Measurements from ENCODE around the gene NEK5.
"Not testable (repeated sequence)": the region's sequence is repeated elsewhere in the genome, so short reads cannot be mapped to it uniquely, and the experiment has no call there.

Gene NEK5

DNA sequence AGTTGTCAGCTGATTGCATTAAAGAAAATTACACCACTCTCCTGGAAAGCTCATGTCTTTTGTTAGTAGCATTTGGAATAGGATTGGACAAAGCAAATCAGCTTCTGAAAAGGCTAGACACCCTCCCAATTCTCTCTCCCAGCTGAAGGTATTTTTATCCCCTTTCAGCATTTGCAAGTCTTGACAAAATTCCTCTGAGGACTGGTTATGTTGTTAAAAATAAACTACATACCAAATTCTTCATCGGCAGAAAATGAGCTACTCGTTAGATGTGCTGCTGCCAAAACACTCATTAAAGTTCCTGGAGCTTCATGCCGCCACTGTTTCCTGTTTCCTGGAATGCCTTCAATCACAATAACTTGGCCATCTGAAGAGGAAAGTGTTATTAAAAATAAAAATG lies 67.3 kb downstream of the NEK5 start:
- DNase-seq (ENCODE audit: low spot score) = no peak

DNA sequence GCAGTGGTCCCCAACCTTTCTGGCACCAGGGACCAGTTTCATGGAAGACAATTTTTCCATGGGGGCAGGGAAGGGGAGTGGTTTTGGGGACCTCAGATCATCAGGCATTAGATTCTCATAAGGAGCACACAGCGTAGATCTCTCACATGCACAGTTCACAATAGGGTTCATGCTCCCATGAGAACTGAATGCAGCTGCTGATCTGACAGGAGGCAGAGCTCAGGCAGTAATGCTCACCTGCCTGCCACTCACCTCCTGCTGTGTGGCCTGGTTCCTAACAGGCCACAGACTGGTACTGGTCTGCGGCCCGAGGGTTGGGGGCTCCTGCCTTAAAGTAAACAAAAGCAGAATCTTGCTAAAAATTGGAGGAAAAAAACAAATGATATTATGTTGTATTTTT lies 67.8 kb downstream of the NEK5 start:
- not testable (repeated sequence) for DNase-seq (ENCODE audit: low spot score)

DNA sequence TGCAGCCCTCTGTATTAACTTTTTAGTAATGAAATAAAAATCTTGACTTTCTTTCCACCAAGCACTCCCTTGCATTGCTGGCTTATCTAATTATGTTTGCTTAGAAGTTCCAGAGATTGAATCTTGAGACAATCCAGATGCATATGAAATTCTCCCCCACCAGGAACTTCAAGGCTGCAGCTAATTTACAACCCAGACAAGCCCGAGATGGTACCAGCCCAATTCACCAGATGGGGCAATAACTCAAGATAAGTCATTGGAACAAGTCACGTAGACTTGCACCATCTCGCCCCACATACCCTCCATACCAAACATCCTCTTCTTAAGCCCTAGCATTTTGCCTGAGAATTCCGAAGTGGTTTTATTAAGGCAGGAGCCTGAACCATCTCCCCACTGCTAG lies 75.4 kb downstream of the NEK5 start:
- no peak for DNase-seq (ENCODE audit: low spot score)

DNA sequence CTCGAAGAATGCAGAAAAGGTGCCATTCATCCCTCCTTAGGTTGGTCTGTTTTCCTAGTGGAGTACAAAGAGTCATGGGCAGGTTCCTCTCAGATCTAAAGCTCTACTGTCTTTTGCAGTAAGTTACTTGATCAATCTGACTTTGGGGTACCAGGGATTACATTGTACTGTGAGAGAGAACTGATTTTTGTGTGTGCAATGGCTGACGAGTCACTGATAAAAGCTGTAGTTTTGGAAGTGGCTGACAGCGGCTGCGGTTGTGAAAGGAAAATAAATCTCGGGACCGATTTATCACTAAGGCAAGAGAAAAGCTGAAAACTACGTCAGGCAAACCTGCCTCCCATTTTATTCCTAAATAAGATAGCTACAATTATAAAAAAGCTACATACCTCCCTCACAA lies 77.5 kb downstream of the NEK5 start:
- DNase-seq (ENCODE audit: low spot score) = no peak

DNA sequence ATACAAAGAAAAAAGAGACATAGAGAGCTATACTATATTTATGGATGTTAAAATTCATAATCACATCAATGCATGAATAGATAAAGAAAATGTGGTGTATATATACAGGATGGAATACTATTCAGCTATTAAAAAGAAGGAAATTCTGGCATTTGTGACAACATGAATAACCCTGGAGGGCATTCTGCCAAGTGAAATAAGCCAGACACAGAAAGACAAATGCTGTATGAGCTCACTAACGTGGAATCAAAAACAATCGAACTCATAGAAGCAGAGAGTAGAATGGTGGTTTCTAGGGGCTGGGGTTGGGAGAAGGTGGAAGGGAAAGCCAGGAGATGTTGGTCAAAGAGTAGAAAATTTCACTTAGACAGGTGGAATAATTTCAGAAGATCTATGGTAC lies 80.4 kb downstream of the NEK5 start:
- no peak for DNase-seq (ENCODE audit: low spot score)

DNA sequence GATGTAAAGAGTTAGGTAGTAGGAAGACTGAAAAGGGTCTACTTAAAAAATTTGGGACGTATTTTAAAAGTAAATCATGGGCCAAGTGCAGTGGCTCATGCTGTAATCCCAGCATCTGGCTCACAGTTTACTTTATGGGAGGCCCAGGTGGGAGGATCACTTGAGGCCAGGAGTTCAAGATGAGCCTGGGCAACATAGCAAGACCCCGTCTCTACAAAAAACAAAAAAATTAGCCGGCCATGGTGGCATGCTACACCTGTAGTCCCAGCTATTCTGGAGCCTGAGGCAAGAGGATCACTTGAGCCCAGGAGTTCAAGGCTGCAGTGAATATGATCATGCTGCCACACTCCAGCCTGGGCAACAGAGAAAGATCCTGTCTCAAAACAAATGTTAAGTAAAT lies 81.4 kb downstream of the NEK5 start:
- no peak for DNase-seq (ENCODE audit: low spot score)

DNA sequence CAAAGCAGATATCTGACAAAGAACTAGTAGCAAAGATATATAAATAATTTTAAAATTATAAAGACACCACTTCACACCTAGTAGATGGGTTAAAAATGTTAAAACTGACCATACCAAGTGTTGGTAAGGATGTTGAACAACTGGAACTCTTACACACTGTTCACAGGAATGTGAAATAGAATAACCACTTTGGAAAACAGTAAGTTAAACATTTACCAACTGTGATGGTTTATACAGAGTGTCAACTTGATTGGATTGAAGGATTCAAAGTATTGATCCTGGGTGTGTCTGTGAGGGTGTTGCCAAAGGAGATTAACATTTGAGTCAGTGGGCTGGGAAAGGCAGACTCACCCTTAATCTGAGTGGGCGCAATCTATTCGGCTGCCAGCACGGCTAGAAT lies 85.2 kb downstream of the NEK5 start:
- no peak for DNase-seq (ENCODE audit: low spot score)

DNA sequence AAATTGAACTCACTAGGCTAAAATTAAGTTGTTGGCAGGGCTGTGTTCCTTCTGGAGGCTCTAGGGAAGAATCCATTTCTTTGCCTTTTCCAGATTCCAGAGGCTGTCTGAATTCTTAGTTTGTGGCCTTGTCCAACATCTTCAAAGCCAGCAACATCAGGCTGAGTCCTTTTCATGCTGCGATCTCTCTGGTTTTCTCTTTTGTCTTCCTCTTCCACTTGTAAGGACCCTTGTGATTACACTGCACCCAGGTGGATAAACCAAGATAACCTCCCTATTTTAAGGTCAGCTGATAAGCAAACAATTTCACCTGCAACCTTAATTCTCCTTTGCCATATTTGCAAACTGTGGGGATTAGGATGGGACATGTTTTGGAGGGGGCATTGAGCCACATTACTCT lies 92.8 kb downstream of the NEK5 start:
- no peak for DNase-seq (ENCODE audit: low spot score)

DNA sequence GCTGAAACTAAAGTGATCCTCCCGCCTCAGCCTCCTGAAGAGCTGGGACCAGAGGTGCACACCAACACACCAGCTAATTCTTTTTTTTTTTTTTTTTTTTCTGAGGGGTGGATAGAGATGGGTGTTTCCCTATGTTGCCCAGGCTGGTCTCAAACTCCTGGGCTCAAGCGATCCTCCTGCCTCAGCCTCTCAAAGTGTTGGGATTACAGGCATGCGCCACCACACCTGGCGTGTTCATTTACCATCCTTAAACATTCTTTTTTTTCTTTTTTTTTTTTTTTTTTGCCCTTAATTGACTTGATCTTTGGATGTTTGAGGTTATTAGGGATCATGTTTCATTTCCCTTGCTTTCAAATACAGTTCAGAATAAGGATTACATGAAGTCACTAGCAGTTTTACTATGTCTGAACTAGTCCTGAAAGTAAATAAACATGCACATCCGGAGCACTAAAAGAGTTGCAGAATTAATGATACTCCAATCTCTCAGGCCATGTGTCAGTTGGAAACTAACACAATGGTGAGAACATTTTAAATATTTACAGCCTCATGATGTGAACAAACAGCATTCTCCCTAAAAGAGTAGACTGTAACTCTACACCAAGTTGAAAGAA lies 94.2 kb downstream of the NEK5 start:
- no peak for DNase-seq (ENCODE audit: low spot score)

DNA sequence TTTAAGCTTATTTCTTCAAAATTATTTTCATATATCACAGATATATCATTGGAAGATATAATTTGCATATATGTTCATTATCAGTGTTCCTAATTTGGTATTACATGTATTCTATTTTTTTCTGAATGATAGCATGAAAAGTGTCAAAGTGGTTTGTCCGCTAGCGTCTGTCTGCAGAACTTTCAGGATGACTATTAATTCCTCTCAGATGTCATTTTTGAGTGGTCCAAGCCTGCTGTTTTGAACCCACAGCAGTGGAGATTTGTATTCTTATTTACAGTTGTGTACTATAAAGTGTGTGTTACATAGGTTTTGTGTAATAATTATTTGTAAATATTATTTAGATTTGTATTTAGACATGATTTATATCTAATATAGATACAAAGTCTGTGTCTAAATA lies 95.8 kb downstream of the NEK5 start:
- no peak for DNase-seq (ENCODE audit: low spot score)

DNA sequence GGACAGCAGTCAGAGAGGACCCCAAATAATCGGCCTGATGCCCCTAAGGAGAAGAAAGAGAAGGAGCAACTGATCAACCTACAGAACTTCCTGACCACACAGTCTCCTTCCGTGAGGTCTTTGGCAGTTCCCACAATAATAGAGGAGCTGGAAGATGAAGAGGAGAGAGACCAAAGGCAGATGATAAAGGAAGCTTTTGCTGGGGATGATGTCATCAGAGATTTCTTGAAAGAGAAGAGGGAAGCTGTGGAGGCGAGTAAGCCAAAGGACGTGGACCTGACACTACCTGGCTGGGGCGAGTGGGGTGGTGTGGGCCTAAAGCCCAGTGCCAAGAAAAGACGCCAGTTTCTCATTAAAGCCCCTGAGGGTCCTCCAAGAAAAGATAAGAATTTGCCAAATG lies 98.5 kb downstream of the NEK5 start:
- DNase-seq (ENCODE audit: low spot score) = not testable (repeated sequence)

DNA sequence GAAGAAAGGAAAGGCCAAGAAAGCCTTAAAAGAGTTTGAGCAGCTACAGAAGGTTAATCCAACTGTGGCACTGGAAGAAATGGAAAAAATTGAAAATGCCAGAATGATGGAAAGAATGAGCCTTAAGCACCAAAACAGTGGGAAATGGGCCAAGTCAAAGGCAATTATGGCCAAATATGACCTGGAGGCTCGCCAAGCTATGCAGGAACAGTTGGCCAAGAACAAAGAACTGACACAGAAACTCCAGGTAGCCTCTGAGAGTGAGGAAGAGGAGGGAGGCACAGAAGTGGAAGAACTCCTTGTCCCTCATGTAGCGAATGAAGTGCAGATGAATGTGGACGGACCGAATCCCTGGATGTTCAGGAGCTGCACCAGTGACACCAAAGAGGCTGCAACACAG lies 99.3 kb downstream of the NEK5 start:
- no peak for DNase-seq (ENCODE audit: low spot score)

DNA sequence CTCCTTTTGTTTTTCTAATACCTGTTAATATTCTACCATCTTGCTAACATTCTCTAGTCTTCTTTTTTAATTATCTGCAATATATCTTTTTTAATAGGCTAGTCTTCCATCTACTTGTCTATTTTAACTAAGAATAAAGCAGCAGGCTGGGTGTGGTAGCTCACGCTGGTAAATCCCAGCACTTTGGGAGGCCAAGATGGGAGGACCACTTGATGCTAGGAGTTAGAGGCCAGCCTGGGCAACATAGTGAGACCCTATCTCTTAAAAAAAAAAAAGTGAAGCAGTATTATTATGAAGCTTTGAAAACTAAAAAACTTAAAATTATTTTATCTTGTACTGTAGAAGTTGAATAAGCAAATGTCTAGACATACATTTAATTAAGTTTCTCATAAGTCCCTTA lies 101.0 kb downstream of the NEK5 start:
- no peak for DNase-seq (ENCODE audit: low spot score)

DNA sequence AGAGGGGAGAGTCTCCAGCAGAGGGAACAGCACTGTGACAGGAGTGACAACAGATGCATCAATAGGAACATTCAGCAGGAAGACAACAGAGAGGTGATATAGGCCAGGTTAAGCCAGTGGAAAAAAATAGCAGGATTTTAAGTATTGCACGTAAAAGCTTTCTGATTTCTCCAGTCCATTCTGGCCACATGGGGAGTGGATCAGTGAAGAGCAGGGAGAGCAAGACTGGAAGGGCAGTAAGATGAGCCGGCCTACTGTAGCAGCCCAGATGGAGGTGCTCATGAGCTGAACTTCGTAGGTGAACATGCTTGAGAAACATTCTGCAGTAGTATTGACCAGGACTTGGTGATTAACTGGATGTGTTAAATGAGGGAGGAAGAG lies 102.6 kb downstream of the NEK5 start:
- no peak for DNase-seq (ENCODE audit: low spot score)

DNA sequence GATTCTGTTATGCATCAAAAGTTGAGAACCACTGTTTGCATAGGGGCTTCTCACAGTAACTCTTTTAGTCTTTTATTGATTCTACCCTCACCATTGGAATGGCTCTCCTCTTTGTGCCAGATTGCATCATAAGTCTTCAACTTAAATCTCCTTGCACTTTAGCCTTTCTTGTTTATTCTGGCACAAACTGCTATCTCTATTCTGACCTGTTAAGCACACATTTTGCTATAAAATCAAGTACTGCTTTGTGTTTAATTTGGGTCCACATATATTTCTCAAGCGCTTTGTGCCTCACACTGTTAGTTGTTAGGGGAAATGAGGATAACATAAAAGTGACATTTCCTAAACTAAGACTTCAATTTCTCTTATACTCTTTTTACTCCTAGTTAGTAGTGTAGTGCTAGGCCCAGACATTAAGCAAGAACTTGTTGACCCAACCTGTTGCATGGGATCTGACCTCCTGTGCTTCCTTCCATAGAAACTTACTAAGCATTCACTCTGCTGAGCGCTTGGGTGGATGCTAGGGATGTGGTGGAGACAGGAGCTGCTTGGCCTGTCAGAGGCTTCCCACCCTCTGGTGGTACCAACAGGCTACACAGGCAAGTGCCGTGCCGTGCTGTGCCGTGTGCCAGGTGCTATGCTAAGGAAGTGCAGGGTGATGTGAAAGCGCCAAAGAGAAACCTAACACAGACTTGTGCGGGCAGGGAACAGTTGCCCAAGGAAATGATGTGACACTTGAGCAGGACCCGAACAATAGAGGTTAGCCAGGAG lies 103.2 kb downstream of the NEK5 start:
- no peak for DNase-seq (ENCODE audit: low spot score)

DNA sequence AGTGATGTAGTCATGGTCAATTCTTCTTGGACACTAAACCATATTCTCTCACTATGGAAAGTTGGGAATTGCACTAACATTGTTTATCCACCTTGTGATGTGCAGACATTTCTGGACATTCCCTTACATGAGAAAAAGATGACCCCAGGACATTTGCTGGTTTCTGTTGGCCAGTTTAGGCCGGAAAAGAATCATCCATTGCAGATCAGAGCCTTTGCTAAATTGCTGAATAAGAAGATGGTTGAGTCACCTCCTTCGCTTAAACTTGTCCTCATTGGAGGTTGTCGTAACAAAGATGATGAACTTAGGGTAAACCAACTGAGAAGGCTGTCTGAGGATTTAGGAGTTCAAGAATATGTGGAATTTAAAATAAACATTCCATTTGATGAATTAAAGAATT lies 104.4 kb downstream of the NEK5 start, which contains the start of gene UTP14C:
UTP14C (plus strand) TSS at position 211 of the 400 bp plus-strand sequence. CDS start 4,114 bp downstream, outside the sequence.
- DNase-seq (ENCODE audit: low spot score) = no peak

DNA sequence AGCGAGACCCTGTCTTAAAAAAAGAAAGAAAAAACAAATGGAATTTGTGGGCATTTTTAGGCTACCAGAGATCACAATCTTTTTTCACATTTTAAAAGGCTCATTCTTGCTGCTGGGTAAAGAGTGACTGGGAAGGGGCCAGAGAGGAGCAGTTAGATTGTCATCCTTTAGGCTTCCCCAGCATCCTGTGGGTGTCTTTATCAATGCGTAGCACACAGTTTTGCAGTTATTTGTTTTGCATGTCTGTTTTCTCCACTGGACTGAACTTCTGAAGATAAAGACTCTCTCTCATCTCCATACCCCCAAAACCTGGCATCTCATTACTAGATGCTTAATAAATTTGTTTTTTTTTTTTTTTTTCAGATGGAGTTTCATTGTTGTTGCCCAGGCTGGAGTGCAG lies 106.5 kb downstream of the NEK5 start:
- no peak for DNase-seq (ENCODE audit: low spot score)

DNA sequence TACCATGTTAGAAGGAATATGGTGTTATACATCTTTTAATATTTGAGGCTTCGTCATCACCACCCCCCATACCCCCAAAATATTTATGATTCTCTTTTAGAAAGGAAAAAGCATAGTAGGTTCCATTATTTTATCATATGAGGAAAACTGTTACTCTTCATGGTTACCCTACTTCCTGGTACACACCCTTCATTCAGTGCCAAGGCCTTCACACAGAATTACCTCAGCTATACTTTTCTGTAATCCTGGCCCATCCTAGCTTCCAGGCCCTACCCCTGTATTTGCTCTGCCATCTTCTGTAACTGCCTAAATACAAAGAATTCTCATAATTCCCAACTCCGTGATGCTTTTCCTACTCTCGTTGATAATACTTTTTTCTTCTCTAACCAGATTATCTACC lies 108.7 kb downstream of the NEK5 start:
- DNase-seq (ENCODE audit: low spot score) = no peak

DNA sequence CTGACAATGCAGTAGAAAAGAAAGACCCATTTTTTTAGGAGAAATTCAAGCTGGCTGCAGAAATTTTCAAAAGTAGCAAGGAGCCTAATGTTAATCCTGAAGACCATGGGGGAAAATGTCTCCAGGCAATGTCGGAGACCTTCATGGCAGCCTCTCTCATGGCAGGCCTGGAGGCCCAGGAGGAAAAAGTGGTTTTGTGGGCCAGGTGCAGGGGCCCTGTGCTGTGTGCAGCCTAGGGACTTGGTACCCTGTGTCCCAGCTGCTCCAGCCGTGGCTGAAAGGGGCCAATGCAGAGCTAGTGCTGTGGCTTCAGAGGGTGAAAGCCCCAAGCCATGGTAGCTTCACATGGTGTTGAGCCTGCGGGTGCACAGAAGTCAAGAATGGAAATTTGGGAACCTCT lies 112.6 kb downstream of the NEK5 start:
- DNase-seq (ENCODE audit: low spot score) = no peak

DNA sequence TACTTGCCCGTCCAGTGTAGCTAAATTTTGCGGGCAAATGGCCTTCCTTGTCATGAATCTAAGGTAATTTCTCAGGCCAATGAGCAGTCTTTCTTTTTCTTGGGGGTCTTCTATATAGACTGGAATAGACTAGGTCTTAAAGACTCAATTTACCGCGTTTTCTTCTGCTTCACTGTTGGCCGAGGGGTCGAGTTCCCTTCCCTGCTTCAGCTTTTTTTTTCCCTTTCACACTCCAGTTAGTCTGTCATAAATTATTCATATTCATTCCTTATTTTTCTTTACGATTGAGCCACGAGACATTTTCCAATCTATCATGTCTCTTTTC lies 116.4 kb downstream of the NEK5 start:
- no peak for DNase-seq (ENCODE audit: low spot score)

DNA sequence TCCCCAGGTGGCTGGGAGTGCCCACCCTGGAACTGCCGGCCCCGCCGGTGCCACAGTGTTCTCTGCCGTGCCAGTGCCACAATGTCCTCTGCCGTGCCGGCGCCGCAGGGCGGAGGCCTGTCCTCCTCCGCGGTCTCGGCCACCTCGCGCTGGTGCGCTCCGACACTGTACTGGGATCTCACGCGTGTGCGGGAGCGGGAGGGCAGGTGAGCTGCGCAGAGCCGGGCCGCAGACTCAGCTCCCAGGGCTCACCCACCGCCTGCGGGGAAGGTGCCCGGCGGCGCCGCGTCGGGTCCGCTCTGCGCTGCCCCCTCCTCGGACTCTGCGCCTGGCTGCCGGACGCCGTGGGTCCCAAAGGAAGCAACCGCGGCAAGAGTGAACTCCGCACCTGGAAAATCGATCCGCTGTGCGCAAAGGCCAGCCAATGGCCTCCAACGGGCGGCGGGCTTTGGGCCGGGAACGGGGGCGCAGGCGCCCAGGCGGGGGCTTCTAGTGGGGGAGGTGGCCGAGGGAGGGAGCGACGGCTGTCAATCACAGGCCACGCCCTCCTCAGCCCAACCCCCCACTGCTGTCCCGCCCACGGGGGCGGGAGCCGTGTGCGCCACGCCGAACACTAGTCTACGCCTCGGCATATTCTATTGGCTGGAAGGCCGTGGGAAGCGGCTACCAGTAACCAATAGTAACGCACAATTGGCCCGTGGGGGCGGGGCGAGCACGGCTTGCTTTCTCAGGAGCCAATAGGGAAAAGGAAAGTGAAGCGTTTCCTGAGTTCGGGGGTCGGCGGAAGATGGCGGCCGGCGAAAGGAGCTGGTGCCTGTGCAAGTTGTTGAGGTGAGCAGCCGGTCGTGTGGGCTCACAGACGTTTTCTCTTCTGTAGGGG lies 117.0 kb downstream of the NEK5 start, which contains the start of gene ALG11:
ALG11 (plus strand) TSS at position 767 of the 880 bp plus-strand sequence; CDS start at position 788, 21 bp downstream.
- DNase-seq (ENCODE audit: low spot score) = peak; percentile 100

DNA sequence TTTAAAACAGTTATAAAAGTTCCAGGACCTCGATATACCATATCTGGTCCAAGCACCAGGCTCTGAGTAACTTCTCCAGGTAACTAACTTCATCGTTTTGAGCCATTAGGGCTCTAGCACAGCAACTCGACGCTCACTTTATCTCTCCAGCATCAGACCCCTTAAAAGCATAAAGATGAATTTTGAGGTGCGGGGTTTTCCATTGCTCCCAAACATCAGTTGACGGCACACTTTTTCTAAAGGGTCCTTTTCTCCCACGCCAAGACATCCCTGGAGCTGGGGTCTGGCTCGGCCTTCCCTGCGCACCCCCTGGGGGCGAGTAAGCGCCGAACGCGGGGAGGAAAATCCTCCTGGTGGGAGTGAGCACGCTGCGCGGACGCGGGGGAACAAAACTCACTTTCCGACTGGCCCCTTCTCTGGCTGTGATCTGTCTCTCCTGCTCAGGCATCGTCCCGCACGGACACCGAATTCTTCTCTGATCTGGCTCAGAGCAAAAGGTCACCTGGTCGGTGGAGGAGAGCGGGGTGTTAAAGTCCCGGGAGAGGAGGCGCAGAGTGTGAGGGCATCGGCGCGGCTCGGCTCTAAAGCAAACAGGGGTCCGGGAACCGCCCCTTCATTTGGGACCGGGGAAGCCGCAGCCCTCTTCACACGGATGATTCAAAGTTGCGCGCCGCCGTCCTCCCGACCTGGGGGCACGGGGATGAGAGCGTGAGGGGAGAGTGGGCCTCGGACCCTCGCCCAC lies 117.8 kb downstream of the NEK5 start, which contains the start of gene ATP7B:
ATP7B (minus strand) TSS at position 561 of the 742 bp plus-strand sequence; CDS start at position 448, 113 bp downstream.
- DNase-seq (ENCODE audit: low spot score) = peak; percentile 1
